HepG2 (cell line): ENCODE results near the gene ANKRD6. TPM values are rescaled to one million over a fixed set of nuclear protein-coding genes. Genes with fewer than 3 reads are reported as not detected.

Source experiments
- ATAC-seq: fragments of 200-7000 bp; cut with Tn5 transposase; 3 replicates; pipeline ENCODE4 v1.9.1; 2020; ENCODE audit warnings: mild to moderate bottlenecking, moderate library complexity
- BruUV-seq: library from RNA; stranded (reverse); fragments of 400-500 nt; replicated peaks from 2 replicates; lab custom pipeline; 2021; lab: Mats Ljungman, UMichigan
- CTCF ChIA-PET: fragments of 300-600 bp; formaldehyde crosslinking; extraction: SDS; loops from one replicate; lab custom pipeline; 2021; ENCODE audit warnings: low total read pairs, inconsistent platforms, low intra/inter-chr PET ratio; lab: Yijun Ruan, JAX
- POLR2A ChIA-PET: fragments of 350-600 bp; sonication (Branson Sonifier 250); formaldehyde crosslinking; loops from one replicate; lab custom pipeline; 2020; ENCODE audit warnings: antibody characterized with exemption, inconsistent platforms; lab: Yijun Ruan, JAX
- DNase-seq: peaks from one replicate; pipeline ENCODE4 v3.0.0-alpha.2; 2015; ENCODE audit warnings: low spot score
- FAIRE-seq: peaks from 3 replicates; lab custom pipeline; 2011; peaks lifted over from hg19 to GRCh38; lab: Jason Lieb, UNC
- H2AFZ ChIP-seq: one replicate; pipeline ENCODE4 v1.6.1; 2011; ENCODE audit warnings: low read length, inconsistent platforms
- H3K27ac ChIP-seq: fragments of 300-600 bp; 3 replicates; pipeline ENCODE4 v1.8.0; 2011; ENCODE audit warnings: mixed run types, mild to moderate bottlenecking, mixed read lengths, low read length, inconsistent platforms; ENCODE audit not compliant: insufficient read depth; ENCODE audit errors: extremely low read length
- H3K27me3 ChIP-seq, 2 experiments: fragments of 200-600 bp in 1 of 2; 2 replicates in 1 of 2; 3 replicates in 1 of 2; pipeline versions ENCODE4 v1.6.0 to v1.8.0; 2011; ENCODE audit warnings: low read length in 2 of 2, mild to moderate bottlenecking in 2 of 2, moderate library complexity in 2 of 2, inconsistent platforms in 1 of 2; ENCODE audit not compliant: insufficient read depth in 2 of 2, control insufficient read depth in 1 of 2
- H3K36me3 ChIP-seq, 2 experiments: fragments of 200-600 bp in 1 of 2; replicated peaks in 1 of 2; 2 replicates in 1 of 2; 3 replicates in 1 of 2; pipeline versions ENCODE4 v1.5.1 to v1.8.0; 2011; ENCODE audit warnings: low read length in 2 of 2, inconsistent platforms in 1 of 2; ENCODE audit not compliant: insufficient read depth in 2 of 2, control insufficient read depth in 1 of 2
- H3K4me1 ChIP-seq: 2 replicates; pipeline ENCODE4 v1.5.1; 2012; ENCODE audit warnings: low read length, inconsistent platforms; ENCODE audit not compliant: insufficient read depth
- H3K4me2 ChIP-seq: 2 replicates; pipeline ENCODE4 v1.6.0; 2011; ENCODE audit warnings: low read depth, low read length, inconsistent platforms
- H3K4me3 ChIP-seq, 3 experiments: fragments of 200-600 bp in 1 of 3; sonication (generic), shearing (Covaris generic) in 1 of 3; replicated peaks in 1 of 3; 2 replicates each; pipeline ENCODE4 v1.5.1; 2011 to 2016; ENCODE audit warnings: low read length in 3 of 3, inconsistent platforms in 2 of 3, low read depth in 2 of 3, mild to moderate bottlenecking in 2 of 3, control low read depth in 1 of 3, mixed read lengths in 1 of 3; ENCODE audit not compliant: insufficient read depth in 1 of 3
- H3K79me2 ChIP-seq: one replicate; pipeline ENCODE4 v1.6.1; 2011; ENCODE audit warnings: low read length, inconsistent platforms; ENCODE audit not compliant: insufficient read depth
- H3K9ac ChIP-seq: 2 replicates; pipeline ENCODE4 v1.6.0; 2011; ENCODE audit warnings: mild to moderate bottlenecking, low read depth, low read length, inconsistent platforms; ENCODE audit not compliant: insufficient read depth
- H3K9me3 ChIP-seq: 2 replicates; pipeline ENCODE4 v1.5.1; 2012; ENCODE audit warnings: mild to moderate bottlenecking, low read length
- H4K20me1 ChIP-seq: 2 replicates; pipeline ENCODE4 v1.6.0; 2011; ENCODE audit warnings: inconsistent platforms, mild to moderate bottlenecking, low read length, moderate library complexity; ENCODE audit not compliant: insufficient read depth
- CBX5 ChIP-seq: sonication (generic); formaldehyde crosslinking; IDR thresholded peaks from 2 replicates; pipeline ENCODE4 v1.4.0; 2020; ENCODE audit warnings: missing genetic modification reagents, borderline replicate concordance
- HINFP ChIP-seq: sonication (generic); formaldehyde crosslinking; IDR thresholded peaks from 2 replicates; pipeline ENCODE4 v1.4.0; 2020; ENCODE audit warnings: low read depth, mild to moderate bottlenecking, missing genetic modification reagents
- NR2F2 ChIP-seq: IDR thresholded peaks from 2 replicates; pipeline ENCODE4 v1.6.1; 2012; ENCODE audit warnings: low read depth, inconsistent platforms, borderline replicate concordance
- TIGD3 ChIP-seq: sonication (generic); formaldehyde crosslinking; IDR thresholded peaks from 2 replicates; pipeline ENCODE4 v1.5.1; 2020; ENCODE audit warnings: mild to moderate bottlenecking, missing genetic modification reagents, borderline replicate concordance
- ZFP1 ChIP-seq: IDR thresholded peaks from 2 replicates; pipeline ENCODE4 v1.6.1; 2016
- ZNF446 ChIP-seq: sonication (generic); formaldehyde crosslinking; IDR thresholded peaks from 2 replicates; pipeline ENCODE4 v1.5.0; 2020; ENCODE audit warnings: mild to moderate bottlenecking, missing genetic modification reagents
- ZNF572 ChIP-seq: sonication (generic); formaldehyde crosslinking; IDR thresholded peaks from 2 replicates; pipeline ENCODE4 v1.5.1; 2020; ENCODE audit warnings: mild to moderate bottlenecking, missing genetic modification reagents
- ZNF674 ChIP-seq: sonication (generic); formaldehyde crosslinking; IDR thresholded peaks from 2 replicates; pipeline ENCODE4 v1.5.0; 2020; ENCODE audit warnings: low read depth, mild to moderate bottlenecking, missing genetic modification reagents
- WGBS: methylation state at CpG from one replicate; pipeline ENCODE4 v1.1.6; 2017; ENCODE audit warnings: low lambda C conversion rate; 5-methylcytosine and 5-hydroxymethylcytosine counted together
- in situ Hi-C: cut with HindIII; loops from 2 replicates; pipeline ENCODE4 v1.10.0; 2017; ENCODE audit warnings: low pct_unique_long_range_greater_than_20kb; ENCODE audit not compliant: extremely low pct_ligation_motif_present
- intact Hi-C: fragments of 100-400 bp; cut with micrococcal nuclease; formaldehyde crosslinking; loops from one replicate; pipeline ENCODE4 v1.10.0; 2022; ENCODE audit not compliant: unreplicated experiment
- polyA plus RNA-seq, 8 experiments: library from polyadenylated mRNA; depleted of rRNA in 3 of 8; stranded (reverse) in 7 of 8; unstranded in 1 of 8; fragments of >200 nt; fragmentation: Illumina TruSeq in 4 of 8; extraction: Trizol in 4 of 8; gene quantifications; 2 replicates each; pipeline versions ENCODE4 v1.2.1 to v1.2.3, GENCODE V29; 2011 to 2016; ENCODE audit warnings: low read depth in 4 of 8, missing spikeins in 1 of 8, mixed read lengths in 1 of 8; ENCODE audit not compliant: insufficient read depth in 1 of 8
- total RNA-seq, 5 experiments: library from RNA; depleted of rRNA; stranded (reverse); fragments of >200 nt; fragmentation: Illumina TruSeq; extraction: Trizol; gene quantifications; 2 replicates each; pipeline ENCODE4 v1.2.3, GENCODE V29; 2016; ENCODE audit warnings: low read depth in 1 of 5
- TF ChIP-seq, protein P1 (sequence below): sonication (generic); formaldehyde crosslinking; IDR thresholded peaks from 2 replicates; pipeline ENCODE4 v1.9.0; 2021; ENCODE audit warnings: missing genetic modification reagents, borderline replicate concordance
- TF ChIP-seq, protein P2 (sequence below): sonication (generic); formaldehyde crosslinking; IDR thresholded peaks from 2 replicates; pipeline ENCODE4 v1.8.1; 2023; ENCODE audit warnings: mild to moderate bottlenecking, moderate library complexity, missing genetic modification reagents
- TF ChIP-seq, protein P3 (sequence below): IDR thresholded peaks from 2 replicates; pipeline ENCODE4 v1.6.1; 2012; ENCODE audit warnings: inconsistent platforms
- TF ChIP-seq, protein P4 (sequence below): sonication (generic); formaldehyde crosslinking; IDR thresholded peaks from 2 replicates; pipeline ENCODE4 v1.4.0; 2020; ENCODE audit warnings: missing genetic modification reagents

Gene ANKRD6
- total and polyA plus RNA-seq, 2 of the 13 experiments (the other 11 are each of a cell fraction or from before 2014, with no cell fraction given): 0.18 to 0.36 TPM

DNA sequence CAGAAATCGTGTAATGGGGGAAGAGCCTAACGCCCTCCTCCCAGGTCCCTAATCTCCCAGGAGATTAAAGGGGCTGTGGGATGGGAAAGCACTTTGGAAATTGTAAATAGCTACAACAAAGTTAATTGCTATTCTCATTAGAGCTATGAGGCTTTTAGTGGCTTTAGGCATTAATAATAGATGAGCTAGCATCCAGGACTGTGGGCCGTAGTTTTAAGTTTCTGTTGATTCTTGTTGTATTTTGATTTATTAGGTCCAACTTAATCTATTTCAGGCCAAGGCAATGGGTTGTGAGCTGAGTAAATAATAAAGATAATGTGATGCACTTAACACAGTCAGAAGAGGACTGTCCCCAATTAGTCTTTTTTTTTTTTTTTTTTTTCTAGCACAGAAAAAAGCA, 67.7 kb downstream of the ANKRD6 start (continued):
- TF ChIP-seq NR2F2 (no peak), HINFP (CRISPR knock-in tag) (no peak)
- TF ChIP-seq, protein P1, sequence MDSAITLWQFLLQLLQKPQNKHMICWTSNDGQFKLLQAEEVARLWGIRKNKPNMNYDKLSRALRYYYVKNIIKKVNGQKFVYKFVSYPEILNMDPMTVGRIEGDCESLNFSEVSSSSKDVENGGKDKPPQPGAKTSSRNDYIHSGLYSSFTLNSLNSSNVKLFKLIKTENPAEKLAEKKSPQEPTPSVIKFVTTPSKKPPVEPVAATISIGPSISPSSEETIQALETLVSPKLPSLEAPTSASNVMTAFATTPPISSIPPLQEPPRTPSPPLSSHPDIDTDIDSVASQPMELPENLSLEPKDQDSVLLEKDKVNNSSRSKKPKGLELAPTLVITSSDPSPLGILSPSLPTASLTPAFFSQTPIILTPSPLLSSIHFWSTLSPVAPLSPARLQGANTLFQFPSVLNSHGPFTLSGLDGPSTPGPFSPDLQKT (CRISPR knock-in tag): no peak

DNA sequence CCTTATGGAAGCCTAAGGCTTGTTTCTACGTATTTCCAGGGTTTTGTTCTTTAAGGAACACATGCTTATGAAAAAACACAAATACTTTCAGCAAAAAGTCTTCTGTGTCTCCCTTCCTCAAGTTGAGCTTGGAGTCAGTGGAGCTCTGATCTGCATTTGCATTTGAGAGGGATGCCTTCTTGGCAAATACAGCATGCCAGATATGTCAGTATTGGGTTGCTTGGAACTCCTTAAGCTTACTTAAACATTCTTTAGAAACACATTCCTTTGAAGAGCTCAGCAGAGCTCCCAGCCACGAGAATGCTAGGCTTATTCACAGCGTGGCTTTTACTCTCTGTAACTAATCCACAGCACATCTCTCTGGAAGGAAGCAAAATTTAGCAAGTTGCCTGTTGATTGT, 68.3 kb downstream of the ANKRD6 start:
- in situ Hi-C loops (no loop called here), intact Hi-C loops (no loop called here)
- H3K79me2 ChIP-seq: no peaks in the 10 kb centered on the region
- H3K36me3 ChIP-seq: no peaks in the 10 kb centered on the region
- H3K4me3 ChIP-seq: no peak overlapping the region
- FAIRE-seq (no peak), ATAC-seq (no peak), DNase-seq (no peak)
- WGBS: 7% methylated on average over 3 of the region's 3 CpGs
- no peaks in the 10 kb centered on the region for H4K20me1 ChIP-seq
- POLR2A ChIA-PET: no interaction called here
- H3K27me3 ChIP-seq: no peaks in the 10 kb centered on the region; a peak in 2 of 5 replicates
- TF ChIP-seq CBX5 (CRISPR knock-in tag) (no peak), ZFP1 (CRISPR knock-in tag) (no peak), ZNF446 (CRISPR knock-in tag) (no peak), ZNF572 (CRISPR knock-in tag) (no peak), TIGD3 (CRISPR knock-in tag) (no peak), ZNF674 (no peak)
- TF ChIP-seq, protein P2, sequence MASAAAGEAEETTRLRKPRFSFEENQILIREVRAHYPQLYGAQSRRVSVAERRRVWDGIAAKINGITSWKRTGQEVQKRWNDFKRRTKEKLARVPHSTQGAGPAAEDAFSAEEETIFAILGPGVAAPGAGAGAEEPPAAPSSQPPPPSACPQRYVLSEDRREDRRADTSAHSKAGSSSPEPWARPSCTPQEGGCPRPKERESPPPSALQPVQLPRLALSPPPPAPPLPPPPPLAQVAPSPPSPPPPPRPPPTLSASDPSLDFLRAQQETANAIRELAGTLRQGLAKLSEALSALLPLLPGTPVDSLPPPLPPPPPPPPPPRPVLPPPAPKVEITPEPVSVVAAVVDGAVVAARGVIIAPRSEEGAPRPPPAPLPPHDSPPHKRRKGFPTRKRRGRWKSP: no peak
- TF ChIP-seq, protein P3, sequence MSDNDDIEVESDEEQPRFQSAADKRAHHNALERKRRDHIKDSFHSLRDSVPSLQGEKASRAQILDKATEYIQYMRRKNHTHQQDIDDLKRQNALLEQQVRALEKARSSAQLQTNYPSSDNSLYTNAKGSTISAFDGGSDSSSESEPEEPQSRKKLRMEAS: no peak
- TF ChIP-seq, protein P4, sequence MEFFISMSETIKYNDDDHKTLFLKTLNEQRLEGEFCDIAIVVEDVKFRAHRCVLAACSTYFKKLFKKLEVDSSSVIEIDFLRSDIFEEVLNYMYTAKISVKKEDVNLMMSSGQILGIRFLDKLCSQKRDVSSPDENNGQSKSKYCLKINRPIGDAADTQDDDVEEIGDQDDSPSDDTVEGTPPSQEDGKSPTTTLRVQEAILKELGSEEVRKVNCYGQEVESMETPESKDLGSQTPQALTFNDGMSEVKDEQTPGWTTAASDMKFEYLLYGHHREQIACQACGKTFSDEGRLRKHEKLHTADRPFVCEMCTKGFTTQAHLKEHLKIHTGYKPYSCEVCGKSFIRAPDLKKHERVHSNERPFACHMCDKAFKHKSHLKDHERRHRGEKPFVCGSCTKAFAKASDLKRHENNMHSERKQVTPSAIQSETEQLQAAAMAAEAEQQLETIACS (CRISPR knock-in tag): no peak
- no peak overlapping the region for H2AFZ ChIP-seq
- H3K27ac ChIP-seq: no peak overlapping the region
- H3K4me2 ChIP-seq: no peak overlapping the region
- H3K9ac ChIP-seq: no peak overlapping the region
- no TSS peak for BruUV-seq
- CTCF ChIA-PET: no interaction called here
- no peaks in the 10 kb centered on the region for H3K4me1 ChIP-seq
- no peaks in the 10 kb centered on the region for H3K9me3 ChIP-seq
